ENCODE measurements around the gene MAP2K1. TPM values are rescaled to one million over a fixed set of nuclear protein-coding genes. Genes with fewer than 3 reads are reported as not detected.
A peak's percentile ranks its signal among the peaks of the same experiment; 100 is the strongest.
"Not testable (repeated sequence)": the region's sequence is repeated elsewhere in the genome, so short reads cannot be mapped to it uniquely, and the experiment has no call there.

Gene MAP2K1
- total and polyA plus RNA-seq, 2 experiments from 2014 or later, result 62.7 to 96.5 TPM

DNA sequence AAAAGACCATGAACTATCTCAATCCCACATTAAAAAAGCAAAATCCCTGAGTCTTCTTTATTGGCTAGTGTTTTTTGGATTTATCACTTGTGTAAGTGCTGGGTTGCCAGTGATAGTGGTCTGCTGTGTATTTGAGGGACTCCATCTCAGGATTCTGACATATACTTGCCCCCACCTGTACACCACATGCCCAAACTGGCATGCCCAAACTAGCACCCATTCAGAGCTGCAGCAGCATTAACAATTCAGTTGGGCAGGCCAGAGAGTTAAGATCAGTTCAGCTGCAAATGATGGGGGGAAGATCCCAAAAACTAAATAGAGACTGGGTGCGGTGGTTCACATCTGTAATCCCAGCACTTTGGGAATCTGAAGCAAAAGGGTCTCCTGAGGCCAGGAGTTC, 23.9 kb upstream of the MAP2K1 start:
- no peaks in the 10 kb centered on the region for H3K4me1 ChIP-seq (ENCODE audit: low read depth)
- TF ChIP-seq, protein P1, sequence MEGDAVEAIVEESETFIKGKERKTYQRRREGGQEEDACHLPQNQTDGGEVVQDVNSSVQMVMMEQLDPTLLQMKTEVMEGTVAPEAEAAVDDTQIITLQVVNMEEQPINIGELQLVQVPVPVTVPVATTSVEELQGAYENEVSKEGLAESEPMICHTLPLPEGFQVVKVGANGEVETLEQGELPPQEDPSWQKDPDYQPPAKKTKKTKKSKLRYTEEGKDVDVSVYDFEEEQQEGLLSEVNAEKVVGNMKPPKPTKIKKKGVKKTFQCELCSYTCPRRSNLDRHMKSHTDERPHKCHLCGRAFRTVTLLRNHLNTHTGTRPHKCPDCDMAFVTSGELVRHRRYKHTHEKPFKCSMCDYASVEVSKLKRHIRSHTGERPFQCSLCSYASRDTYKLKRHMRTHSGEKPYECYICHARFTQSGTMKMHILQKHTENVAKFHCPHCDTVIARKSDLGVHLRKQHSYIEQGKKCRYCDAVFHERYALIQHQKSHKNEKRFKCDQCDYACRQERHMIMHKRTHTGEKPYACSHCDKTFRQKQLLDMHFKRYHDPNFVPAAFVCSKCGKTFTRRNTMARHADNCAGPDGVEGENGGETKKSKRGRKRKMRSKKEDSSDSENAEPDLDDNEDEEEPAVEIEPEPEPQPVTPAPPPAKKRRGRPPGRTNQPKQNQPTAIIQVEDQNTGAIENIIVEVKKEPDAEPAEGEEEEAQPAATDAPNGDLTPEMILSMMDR (IDR thresholded peaks at IDR 0.05; ENCODE audit: low read depth, low read length), result no peak
- H3K4me3 ChIP-seq, result no peak overlapping the region
- no peaks in the 10 kb centered on the region for H3K36me3 ChIP-seq
- no peaks in the 10 kb centered on the region for H3K27me3 ChIP-seq
- DNase-seq (ENCODE audit: low read depth in 1 of 2, low spot score in 1 of 2), result no peak
- no peak overlapping the region for H3K27ac ChIP-seq
- no peaks in the 10 kb centered on the region for H3K9me3 ChIP-seq (ENCODE audit: low read depth)

DNA sequence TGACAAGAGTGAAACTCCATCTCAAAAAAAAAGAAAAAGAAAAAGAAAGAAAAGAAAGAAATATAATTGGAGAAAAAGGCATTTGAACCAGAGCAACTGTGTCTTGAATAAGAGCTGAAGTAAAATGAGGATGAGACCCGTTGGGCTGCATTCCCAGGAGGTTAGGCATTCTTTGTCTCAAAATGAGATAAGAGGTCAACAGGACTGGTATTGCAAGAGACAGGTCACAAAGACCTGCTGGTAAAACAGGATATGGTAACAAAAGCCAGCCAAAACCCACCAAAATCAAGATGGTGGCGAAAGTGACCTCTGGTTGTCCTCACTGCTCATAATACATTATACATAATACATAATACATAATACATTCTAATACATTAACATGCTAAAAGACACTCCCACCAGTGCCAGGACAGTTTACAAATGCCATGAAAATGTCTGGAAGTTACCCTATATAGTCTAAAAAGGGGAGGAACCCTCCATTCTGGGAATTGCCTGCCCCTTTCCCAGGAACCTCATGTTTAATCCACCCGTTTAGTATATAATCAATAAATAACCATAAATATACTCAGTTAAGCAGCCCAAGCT, 21.7 kb upstream of the MAP2K1 start:
- no peaks in the 10 kb centered on the region for H3K9me3 ChIP-seq (ENCODE audit: low read depth)
- H3K27me3 ChIP-seq, result no peaks in the 10 kb centered on the region
- H3K27ac ChIP-seq, result no peak overlapping the region
- DNase-seq (ENCODE audit: low read depth in 1 of 2, low spot score in 1 of 2), result no peak
- TF ChIP-seq, protein P1 (IDR thresholded peaks at IDR 0.05; ENCODE audit: low read depth, low read length), result no peak
- H3K36me3 ChIP-seq, result no peaks in the 10 kb centered on the region
- H3K4me1 ChIP-seq (ENCODE audit: low read depth), result no peaks in the 10 kb centered on the region
- no peak overlapping the region for H3K4me3 ChIP-seq

DNA sequence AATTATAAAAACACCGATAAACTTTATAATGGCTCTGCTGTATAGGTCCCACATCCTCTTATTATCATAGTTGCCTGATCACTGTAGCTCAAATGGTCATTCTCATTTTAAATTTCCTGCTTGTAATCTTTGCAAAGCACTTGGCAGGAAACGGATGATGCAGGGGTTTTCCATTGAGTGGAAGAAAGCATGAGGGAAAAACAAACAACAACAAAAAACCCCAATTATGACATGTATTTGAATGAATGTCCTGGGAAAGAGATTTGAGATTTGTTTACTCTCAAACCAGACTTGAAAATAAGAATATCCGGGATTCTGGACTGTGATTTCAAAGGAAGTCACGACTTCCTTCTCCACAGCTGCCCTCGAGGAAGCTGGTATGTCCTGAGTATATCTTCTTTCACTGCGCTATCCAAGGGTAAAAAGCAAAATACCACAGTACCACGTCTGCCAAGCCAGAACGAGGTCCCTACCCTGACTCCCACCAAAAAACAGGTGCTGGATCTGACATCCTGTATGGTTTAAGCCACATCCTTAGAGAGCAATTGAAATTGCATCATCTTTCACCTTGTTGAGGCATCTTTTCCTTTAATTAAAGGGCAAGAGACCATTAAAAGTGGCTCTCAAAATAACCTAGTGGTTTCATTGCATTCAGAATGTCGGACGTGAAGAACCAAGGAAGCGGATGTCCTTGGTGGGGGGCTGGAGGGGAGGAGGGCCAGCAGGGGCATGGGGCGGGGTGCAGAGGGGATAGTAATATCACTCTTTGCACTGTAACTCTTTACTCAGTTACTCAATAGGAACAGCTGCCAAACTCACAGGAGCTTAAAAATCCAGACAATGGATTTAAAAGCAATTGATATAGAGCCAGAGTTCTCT, 16.7 kb upstream of the MAP2K1 start:
- DNase-seq (ENCODE audit: low read depth in 1 of 2, low spot score in 1 of 2), result peak in 1 of 2 donors; percentile 49
- TF ChIP-seq, protein P1 (IDR thresholded peaks at IDR 0.05; ENCODE audit: low read depth, low read length), result no peak
- no peaks in the 10 kb centered on the region for H3K9me3 ChIP-seq (ENCODE audit: low read depth)
- H3K36me3 ChIP-seq, result no peaks in the 10 kb centered on the region
- no peak overlapping the region for H3K4me3 ChIP-seq
- H3K27ac ChIP-seq, result no peak overlapping the region
- H3K4me1 ChIP-seq (ENCODE audit: low read depth), result no peaks in the 10 kb centered on the region
- no peaks in the 10 kb centered on the region for H3K27me3 ChIP-seq

DNA sequence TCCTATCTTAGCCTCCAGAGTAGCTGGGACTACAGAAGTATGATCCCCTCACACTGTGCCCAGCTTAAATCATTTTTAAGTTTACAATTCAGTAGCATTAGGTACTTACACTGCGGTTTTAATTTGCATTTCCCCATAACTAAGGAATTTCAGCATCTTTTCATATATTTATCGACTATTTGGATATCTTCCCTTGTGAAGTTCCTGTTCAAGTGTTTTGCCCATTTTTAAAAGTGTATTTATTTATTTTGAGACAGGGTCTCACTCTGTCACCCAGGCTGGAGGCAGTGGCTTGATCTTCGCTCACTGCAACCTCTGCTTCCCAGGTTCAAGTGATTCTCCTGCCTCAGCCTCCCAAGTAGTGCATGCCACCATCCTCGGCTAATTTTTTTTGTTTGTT, 12.5 kb upstream of the MAP2K1 start:
- H3K27me3 ChIP-seq, result no peaks in the 10 kb centered on the region
- no peak for DNase-seq (ENCODE audit: low read depth in 1 of 2, low spot score in 1 of 2)
- TF ChIP-seq, protein P1 (IDR thresholded peaks at IDR 0.05; ENCODE audit: low read depth, low read length), result no peak
- H3K36me3 ChIP-seq, result no peaks in the 10 kb centered on the region
- H3K4me3 ChIP-seq, result no peak overlapping the region
- H3K27ac ChIP-seq, result no peak overlapping the region
- H3K4me1 ChIP-seq (ENCODE audit: low read depth), result no peaks in the 10 kb centered on the region
- H3K9me3 ChIP-seq (ENCODE audit: low read depth), result no peaks in the 10 kb centered on the region

DNA sequence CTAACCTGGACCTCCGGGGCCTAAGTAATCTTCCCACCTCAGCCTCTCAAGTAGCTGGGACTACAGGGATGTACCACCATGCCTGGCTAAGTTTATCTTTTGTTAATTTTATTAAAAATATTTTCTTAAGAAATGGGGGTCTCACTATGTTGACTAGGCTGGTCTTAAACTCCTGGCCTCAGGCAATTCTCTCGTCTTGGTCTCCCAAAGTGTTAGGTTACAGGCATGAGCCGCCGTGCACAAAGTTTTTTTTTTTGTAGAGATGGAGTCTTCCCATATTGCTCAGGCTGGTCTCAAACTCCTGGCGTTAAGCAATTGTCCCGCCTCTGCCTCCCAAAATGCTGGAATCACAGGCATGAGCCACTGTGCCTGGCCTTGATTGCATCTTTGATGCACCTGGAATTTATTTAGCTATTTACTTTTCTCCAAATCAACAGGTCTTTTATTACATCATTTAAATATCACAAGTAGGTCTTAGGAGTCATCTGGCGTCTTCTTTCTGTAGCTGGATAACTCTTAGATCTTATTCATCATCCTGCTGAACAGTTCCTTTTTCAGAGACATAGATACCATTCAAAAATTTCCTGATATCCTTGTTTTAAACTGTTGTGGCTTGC, 7.8 kb upstream of the MAP2K1 start:
- Histone ChIP-seq H3K4me3 (no peak overlapping the region), H3K27me3 (no peaks in the 10 kb centered on the region), H3K27ac (no peak overlapping the region), H3K9me3 (ENCODE audit: low read depth) (no peaks in the 10 kb centered on the region), H3K4me1 (ENCODE audit: low read depth) (no peaks in the 10 kb centered on the region), H3K36me3 (no peaks in the 10 kb centered on the region)
- DNase-seq (ENCODE audit: low read depth in 1 of 2, low spot score in 1 of 2), result no peak
- TF ChIP-seq, protein P1 (IDR thresholded peaks at IDR 0.05; ENCODE audit: low read depth, low read length), result no peak

DNA sequence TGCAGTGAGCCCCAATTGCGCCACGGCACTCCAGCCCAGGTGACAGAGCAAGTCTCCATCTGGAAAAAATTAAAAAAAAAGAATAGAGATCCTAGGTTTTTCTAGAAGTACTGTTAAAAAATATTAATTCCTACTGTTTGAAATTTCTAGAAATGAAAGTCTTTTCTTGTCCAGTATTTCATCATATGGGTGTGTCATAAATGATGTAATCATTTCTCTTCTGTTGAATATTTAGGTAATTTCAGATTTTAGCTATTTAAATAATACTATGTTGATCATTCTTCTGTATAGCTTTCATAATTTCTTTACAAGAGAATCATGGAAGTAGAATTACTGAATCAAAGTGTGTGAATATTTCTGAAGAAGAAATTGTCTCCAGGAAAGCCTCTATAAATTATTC, 5.3 kb upstream of the MAP2K1 start:
- not testable (repeated sequence) for H3K27me3 ChIP-seq; DNase-seq (ENCODE audit: low read depth in 1 of 2, low spot score in 1 of 2); H3K9me3 ChIP-seq (ENCODE audit: low read depth); H3K4me3 ChIP-seq; H3K36me3 ChIP-seq; H3K27ac ChIP-seq; H3K4me1 ChIP-seq (ENCODE audit: low read depth)

Measured in cardiac muscle cell (in vitro differentiated cells and primary cell).